Mucosa of descending colon (tissue), 3 donors: ENCODE measurements around the gene TBX19. TPM values are rescaled to one million over a fixed set of nuclear protein-coding genes. Genes with fewer than 3 reads are reported as not detected.

ENCODE experiments used
- ATAC-seq: fragments of 200-7000 bp; cut with Tn5 transposase; one replicate; pipeline ENCODE4 v1.9.1; 2020; ENCODE audit warnings: mild to moderate bottlenecking, moderate library complexity
- DNase-seq, 3 donors: peaks; one replicate each; pipeline ENCODE4 v3.0.0-alpha.2; 2020
- H3K36me3 ChIP-seq: fragments of 200-600 bp; one replicate; pipeline ENCODE4 v1.8.0; 2021; ENCODE audit warnings: low read depth, mild to moderate bottlenecking
- H3K4me1 ChIP-seq: fragments of 200-600 bp; one replicate; pipeline ENCODE4 v1.8.0; 2021; ENCODE audit warnings: low read depth, mild to moderate bottlenecking
- H3K4me3 ChIP-seq: fragments of 200-600 bp; one replicate; pipeline ENCODE4 v1.8.0; 2021; ENCODE audit warnings: mild to moderate bottlenecking
- H3K9me3 ChIP-seq: fragments of 200-600 bp; one replicate; pipeline ENCODE4 v1.8.0; 2021; ENCODE audit warnings: mild to moderate bottlenecking
- CTCF ChIP-seq: fragments of 200-600 bp; IDR thresholded peaks from one replicate; pipeline ENCODE4 v1.8.0; 2022; ENCODE audit warnings: antibody characterized with exemption, mild to moderate bottlenecking
- intact Hi-C, 2 donors: fragments of 100-400 bp; cut with DNase I in 1 of 2; cut with micrococcal nuclease in 1 of 2; formaldehyde crosslinking; loops; one replicate each; pipeline versions ENCODE4 v1.11.0 to v1.11.1; 2022; cut with DNase I, micrococcal nuclease
- total RNA-seq, 3 donors: library from RNA; stranded (reverse); fragmentation: NEBNext Ultra II Directional in 2 of 3; extraction: Animal tissue kit (Norgen Biotek cat#: 25700) in 2 of 3; gene quantifications; one replicate each; pipeline versions ENCODE4 v1.2.1 to v1.2.4, GENCODE V29; 2021 to 2023
- donor health status: DM: no; HTN: no; CAD: no; lungs with moderate emphysema.
- donor health status: DM: no; HTN: no; CAD: no.
- donor health status: DM: no; HTN: yes; CAD: no.

Gene TBX19
- total RNA-seq, 3 donors from 2014 or later: 1.1 to 2.6 (median 2.3) TPM

- peak; percentile 55 for ATAC-seq
- peaks cover 3% of the 10 kb centered on the region for H3K36me3 ChIP-seq
- H3K4me1 ChIP-seq: peaks cover 3% of the 10 kb centered on the region
- no peaks in the 10 kb centered on the region for H3K9me3 ChIP-seq
- DNase-seq: peak in 1 of 3 donors; percentile 17
- no peak overlapping the region for H3K4me3 ChIP-seq
- intact Hi-C loops: no loop called here
- TF ChIP-seq CTCF: no peak
Measured at GRCh38 chr1:168243198-168243597, 37.5 kb upstream of the TBX19 start.

- no peak for ATAC-seq
Measured at GRCh38 chr1:168243636-168244212, 37.0 kb upstream of the TBX19 start.

GRCh38 chr1:168245042-168245441 lies 35.6 kb upstream of the TBX19 start:
- DNase-seq (no peak), ATAC-seq (no peak)
- intact Hi-C loops: no loop called here
- peaks cover 3% of the 10 kb centered on the region for H3K36me3 ChIP-seq
- no peak overlapping the region for H3K4me3 ChIP-seq
- no peak for TF ChIP-seq CTCF
- peaks cover 3% of the 10 kb centered on the region for H3K4me1 ChIP-seq
- H3K9me3 ChIP-seq: no peaks in the 10 kb centered on the region

More at GRCh38 chr1:168243636-168244212, 37.0 kb upstream of the TBX19 start:
- H3K4me1 ChIP-seq: peaks cover 3% of the 10 kb centered on the region
- no peaks in the 10 kb centered on the region for H3K9me3 ChIP-seq
- DNase-seq: no peak
- peaks cover 3% of the 10 kb centered on the region for H3K36me3 ChIP-seq
- no peak for TF ChIP-seq CTCF
- no peak overlapping the region for H3K4me3 ChIP-seq
- intact Hi-C loops: no loop called here

GRCh38 chr1:168246506-168246905 lies 34.2 kb upstream of the TBX19 start:
- peaks cover 3% of the 10 kb centered on the region for H3K36me3 ChIP-seq
- intact Hi-C loops: no loop called here
- TF ChIP-seq CTCF: no peak
- peaks cover 3% of the 10 kb centered on the region for H3K4me1 ChIP-seq
- DNase-seq (no peak), ATAC-seq (no peak)
- no peaks in the 10 kb centered on the region for H3K9me3 ChIP-seq
- no peak overlapping the region for H3K4me3 ChIP-seq

- ATAC-seq (no peak), DNase-seq (no peak)
- Histone ChIP-seq H3K36me3 (no peaks in the 10 kb centered on the region), H3K4me1 (no peaks in the 10 kb centered on the region), H3K9me3 (peaks cover 16% of the 10 kb centered on the region), H3K4me3 (no peak overlapping the region)
- no peak for TF ChIP-seq CTCF
- intact Hi-C loops: no loop called here
Measured at GRCh38 chr1:168252204-168252733, 28.4 kb upstream of the TBX19 start.

- intact Hi-C loops: no loop called here
- Histone ChIP-seq H3K4me1 (no peaks in the 10 kb centered on the region), H3K36me3 (no peaks in the 10 kb centered on the region), H3K9me3 (peaks cover 16% of the 10 kb centered on the region), H3K4me3 (no peak overlapping the region)
- no peak for ATAC-seq
- no peak for DNase-seq
- TF ChIP-seq CTCF: no peak
Measured at GRCh38 chr1:168256164-168256563, 24.5 kb upstream of the TBX19 start.
